ENCODE data around the gene CACNB4. TPM values are rescaled to one million over a fixed set of nuclear protein-coding genes. Genes with fewer than 3 reads are reported as not detected.

CACNB4 gene
- total RNA-seq, 1 experiment from 2014 or later: 0.19 TPM

- H3K27me3 ChIP-seq (replicated peaks; ENCODE audit: insufficient read depth, low read depth, low read length, poor library complexity): no peaks in the 10 kb centered on the region
- intact Hi-C loops (cut with micrococcal nuclease; ENCODE audit: unreplicated experiment): no loop called here
- H3K9me3 ChIP-seq (ENCODE audit: low read depth, low read length, poor library complexity, severe bottlenecking): no peaks in the 10 kb centered on the region
- H3K4me1 ChIP-seq (ENCODE audit: insufficient read depth, low read length, poor library complexity, severe bottlenecking): no peaks in the 10 kb centered on the region
- no peaks in the 10 kb centered on the region for H3K36me3 ChIP-seq (ENCODE audit: insufficient read depth, low read length, poor library complexity, severe bottlenecking)
- DNase-seq (ENCODE audit: low spot score): no peak
- POLR2A ChIA-PET (ENCODE audit: low non-redundant PET): no interaction called here
- TF ChIP-seq EZH2 (IDR thresholded peaks at IDR 0.05; ENCODE audit: borderline replicate concordance, low read depth, low read length, poor library complexity, severe bottlenecking) (no peak), CTCF (conservative IDR thresholded peaks at IDR 0.05; ENCODE audit: low read depth, low read length) (no peak)
- BruUV-seq (replicated peaks): no TSS peak
- H3K4me3 ChIP-seq (ENCODE audit: low read depth, low read length, poor library complexity, severe bottlenecking): no peak overlapping the region
- no peak overlapping the region for H3K27ac ChIP-seq (ENCODE audit: low read depth, low read length, poor library complexity, severe bottlenecking)
- CTCF ChIA-PET: no interaction called here
Observed at GRCh38 chr2:151978709-151979108, 120.1 kb downstream of the CACNB4 start.

DNA sequence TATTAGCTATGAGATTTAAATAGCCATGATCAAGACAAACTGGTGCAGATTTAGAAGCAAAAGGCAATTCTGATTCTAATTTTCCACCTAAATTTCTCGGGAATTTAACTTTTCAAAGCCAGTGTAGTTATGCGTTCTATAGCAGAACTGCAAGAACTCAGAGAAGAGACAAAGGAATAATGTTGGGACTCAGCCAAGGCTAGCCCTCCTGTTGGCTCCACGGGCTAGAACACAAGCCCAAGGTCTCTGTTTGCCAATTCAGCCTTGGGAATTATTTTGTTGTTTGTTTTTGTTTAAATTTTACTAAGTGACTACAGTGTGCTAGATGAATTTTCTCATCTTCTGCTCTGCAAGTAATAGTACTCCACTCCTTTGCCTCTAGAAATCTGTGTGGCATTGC, 121.2 kb downstream of the CACNB4 start:
- H3K27ac ChIP-seq (ENCODE audit: low read depth, low read length, poor library complexity, severe bottlenecking): no peak overlapping the region
- H3K9me3 ChIP-seq (ENCODE audit: low read depth, low read length, poor library complexity, severe bottlenecking): no peaks in the 10 kb centered on the region
- no peak overlapping the region for H3K4me3 ChIP-seq (ENCODE audit: low read depth, low read length, poor library complexity, severe bottlenecking)
- TF ChIP-seq CTCF (conservative IDR thresholded peaks at IDR 0.05; ENCODE audit: low read depth, low read length) (no peak), EZH2 (IDR thresholded peaks at IDR 0.05; ENCODE audit: borderline replicate concordance, low read depth, low read length, poor library complexity, severe bottlenecking) (no peak)
- peaks cover 8% of the 10 kb centered on the region for H3K27me3 ChIP-seq (replicated peaks; ENCODE audit: insufficient read depth, low read depth, low read length, poor library complexity)
- ChIA-PET CTCF (no interaction called here), POLR2A (ENCODE audit: low non-redundant PET) (no interaction called here)
- no peak for DNase-seq (ENCODE audit: low spot score)
- H3K36me3 ChIP-seq (ENCODE audit: insufficient read depth, low read length, poor library complexity, severe bottlenecking): no peaks in the 10 kb centered on the region
- H3K4me1 ChIP-seq (ENCODE audit: insufficient read depth, low read length, poor library complexity, severe bottlenecking): no peaks in the 10 kb centered on the region
- intact Hi-C loops (cut with micrococcal nuclease; ENCODE audit: unreplicated experiment): no loop called here
- no TSS peak for BruUV-seq (replicated peaks)

- no peak for TF ChIP-seq CTCF (conservative IDR thresholded peaks at IDR 0.05; ENCODE audit: low read depth, low read length)
- no peak for TF ChIP-seq EZH2 (IDR thresholded peaks at IDR 0.05; ENCODE audit: borderline replicate concordance, low read depth, low read length, poor library complexity, severe bottlenecking)
- no TSS peak for BruUV-seq (replicated peaks)
- no peak overlapping the region for H3K27ac ChIP-seq (ENCODE audit: low read depth, low read length, poor library complexity, severe bottlenecking)
- H3K9me3 ChIP-seq (ENCODE audit: low read depth, low read length, poor library complexity, severe bottlenecking): no peaks in the 10 kb centered on the region
- no peak overlapping the region for H3K4me3 ChIP-seq (ENCODE audit: low read depth, low read length, poor library complexity, severe bottlenecking)
- no peaks in the 10 kb centered on the region for H3K36me3 ChIP-seq (ENCODE audit: insufficient read depth, low read length, poor library complexity, severe bottlenecking)
- peaks cover 12% of the 10 kb centered on the region for H3K27me3 ChIP-seq (replicated peaks; ENCODE audit: insufficient read depth, low read depth, low read length, poor library complexity)
- no peaks in the 10 kb centered on the region for H3K4me1 ChIP-seq (ENCODE audit: insufficient read depth, low read length, poor library complexity, severe bottlenecking)
- ChIA-PET POLR2A (ENCODE audit: low non-redundant PET) (no interaction called here), CTCF (no interaction called here)
- DNase-seq (ENCODE audit: low spot score): no peak
- intact Hi-C loops (cut with micrococcal nuclease; ENCODE audit: unreplicated experiment): no loop called here
Observed at GRCh38 chr2:151976945-151977353, 121.9 kb downstream of the CACNB4 start.

Measured in A673 (cell line).